Prostate gland (tissue), 2 donors: ENCODE measurements around the gene TMEM26.

Experiments
- POLR2A ChIP-seq: fragments of 450-650 bp; IDR thresholded peaks from one replicate; pipeline ENCODE4 v1.6.1; 2016; ENCODE audit warnings: antibody characterized with exemption, mild to moderate bottlenecking
- POLR2AphosphoS5 ChIP-seq: sonication (generic); formaldehyde crosslinking; IDR thresholded peaks from one replicate; pipeline ENCODE4 v1.6.1; 2017; ENCODE audit warnings: antibody characterized with exemption
- TF ChIP-seq, protein P1 (sequence below), 4 experiments: fragments of 200-600 bp in 2 of 4; fragments of 450-650 bp in 2 of 4; sonication (generic) in 2 of 4; IDR thresholded peaks; 1 replicate in 3 of 4; 2 replicates in 1 of 4; pipeline ENCODE4 v1.5.1; 2016 to 2019; ENCODE audit warnings: antibody characterized with exemption in 4 of 4, mild to moderate bottlenecking in 2 of 4, moderate library complexity in 2 of 4

DNA sequence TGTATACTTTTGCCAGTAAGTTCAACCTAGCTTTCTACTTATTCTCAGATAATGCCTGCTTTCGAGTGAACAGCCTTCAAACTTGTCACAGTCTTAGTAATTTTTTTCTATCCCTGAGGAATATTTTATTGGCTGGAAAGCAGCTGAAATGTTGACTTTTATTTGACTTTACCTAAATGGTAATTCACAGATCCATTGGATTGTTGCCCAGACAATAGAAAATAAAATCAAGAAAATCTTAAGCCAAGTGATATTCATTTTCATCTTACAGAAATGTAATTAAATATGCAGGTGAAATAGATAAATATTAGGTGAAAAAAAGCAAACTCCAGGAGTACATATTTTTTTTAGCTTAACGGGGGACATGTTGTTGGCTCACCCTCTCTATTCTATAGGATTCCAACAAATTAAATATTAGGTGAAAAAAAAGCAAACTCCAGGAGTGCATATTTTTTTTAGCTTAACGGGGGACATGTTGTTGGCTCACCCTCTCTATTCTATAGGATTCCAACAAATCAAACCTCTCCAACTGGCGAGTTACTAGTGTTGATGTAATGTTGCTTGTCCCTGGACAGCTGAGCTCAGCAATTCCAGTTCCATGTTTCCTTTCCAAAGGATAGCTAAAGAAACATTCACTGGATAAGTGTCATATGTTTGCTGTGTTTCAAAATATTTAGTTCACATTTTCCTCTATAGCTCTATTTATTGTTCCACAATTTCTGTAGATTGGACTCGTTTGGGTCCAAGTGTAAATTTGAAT is 4.2 kb downstream of the TMEM26 start:
- TF ChIP-seq, protein P1, sequence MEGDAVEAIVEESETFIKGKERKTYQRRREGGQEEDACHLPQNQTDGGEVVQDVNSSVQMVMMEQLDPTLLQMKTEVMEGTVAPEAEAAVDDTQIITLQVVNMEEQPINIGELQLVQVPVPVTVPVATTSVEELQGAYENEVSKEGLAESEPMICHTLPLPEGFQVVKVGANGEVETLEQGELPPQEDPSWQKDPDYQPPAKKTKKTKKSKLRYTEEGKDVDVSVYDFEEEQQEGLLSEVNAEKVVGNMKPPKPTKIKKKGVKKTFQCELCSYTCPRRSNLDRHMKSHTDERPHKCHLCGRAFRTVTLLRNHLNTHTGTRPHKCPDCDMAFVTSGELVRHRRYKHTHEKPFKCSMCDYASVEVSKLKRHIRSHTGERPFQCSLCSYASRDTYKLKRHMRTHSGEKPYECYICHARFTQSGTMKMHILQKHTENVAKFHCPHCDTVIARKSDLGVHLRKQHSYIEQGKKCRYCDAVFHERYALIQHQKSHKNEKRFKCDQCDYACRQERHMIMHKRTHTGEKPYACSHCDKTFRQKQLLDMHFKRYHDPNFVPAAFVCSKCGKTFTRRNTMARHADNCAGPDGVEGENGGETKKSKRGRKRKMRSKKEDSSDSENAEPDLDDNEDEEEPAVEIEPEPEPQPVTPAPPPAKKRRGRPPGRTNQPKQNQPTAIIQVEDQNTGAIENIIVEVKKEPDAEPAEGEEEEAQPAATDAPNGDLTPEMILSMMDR (IDR thresholded peaks at IDR 0.05): no peak
- TF ChIP-seq POLR2A: no peak
- no peak for TF ChIP-seq POLR2AphosphoS5
